GM12892 (cell line): ENCODE results near the gene HOXD4.

ENCODE experiments used
- POLR2A ChIP-seq: IDR thresholded peaks from 2 replicates; pipeline ENCODE4 v1.6.1; 2011; ENCODE audit warnings: low read depth, low read length, control low read depth
- POLR2AphosphoS5 ChIP-seq: IDR thresholded peaks from 2 replicates; pipeline ENCODE4 v1.6.1; 2011; ENCODE audit warnings: low read depth, low read length, control low read depth

GRCh38 chr2:176184749-176185148, 33.4 kb downstream of the HOXD4 start:
- no peak for TF ChIP-seq POLR2AphosphoS5
- no peak for TF ChIP-seq POLR2A
